ENCODE results near the gene SLC35F3.

Gene SLC35F3

GRCh38 chr1:233965856-233966255 is 61.4 kb downstream of the SLC35F3 start:
- Histone ChIP-seq H3K9me3 (ENCODE audit: control insufficient read depth in 2 of 2, low read length in 2 of 2) (peaks cover 4 to 14% of the 10 kb centered on the region in 2 donors), H3K4me1 (ENCODE audit: control insufficient read depth, insufficient read depth, low read length) (no peaks in the 10 kb centered on the region), H3K9ac (ENCODE audit: low read length in 2 of 2) (no peak overlapping the region), H3K27me3 (ENCODE audit: control insufficient read depth in 1 of 2, insufficient read depth in 2 of 2, low read length in 2 of 2) (no peaks in the 10 kb centered on the region), H3K27ac (ENCODE audit: low read length) (no peak overlapping the region), H3K36me3 (ENCODE audit: control insufficient read depth in 2 of 2, insufficient read depth in 2 of 2, low read length in 2 of 2) (no peaks in the 10 kb centered on the region), H3K4me3 (ENCODE audit: low read length in 2 of 2) (no peak overlapping the region)

DNA sequence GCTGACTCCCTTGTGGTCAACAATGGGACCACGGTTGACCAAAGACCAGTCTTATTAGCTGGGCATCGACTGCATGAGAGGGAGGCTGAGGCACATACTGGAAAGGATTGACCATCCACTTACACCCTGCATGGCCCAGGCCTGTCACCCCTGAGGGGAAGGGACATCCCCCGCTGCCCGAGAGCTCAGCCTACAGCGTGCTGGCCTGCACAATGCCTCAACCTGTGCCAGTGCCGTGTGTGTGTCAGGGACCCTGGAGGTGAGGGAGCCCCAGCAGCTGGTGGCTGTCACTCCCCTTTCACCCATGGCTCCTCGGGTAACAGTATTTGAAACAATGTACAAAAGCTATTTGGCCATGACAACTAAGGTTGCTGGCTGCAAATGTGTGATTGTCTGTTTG is 67.3 kb downstream of the SLC35F3 start:
- Histone ChIP-seq H3K27me3 (ENCODE audit: control insufficient read depth in 1 of 2, insufficient read depth in 2 of 2, low read length in 2 of 2) (no peaks in the 10 kb centered on the region), H3K27ac (ENCODE audit: low read length) (no peak overlapping the region), H3K9me3 (ENCODE audit: control insufficient read depth in 2 of 2, low read length in 2 of 2) (peaks cover 0 to 3% of the 10 kb centered on the region in 2 donors), H3K4me3 (ENCODE audit: low read length in 2 of 2) (no peak overlapping the region), H3K36me3 (ENCODE audit: control insufficient read depth in 2 of 2, insufficient read depth in 2 of 2, low read length in 2 of 2) (no peaks in the 10 kb centered on the region), H3K4me1 (ENCODE audit: control insufficient read depth, insufficient read depth, low read length) (no peaks in the 10 kb centered on the region), H3K9ac (ENCODE audit: low read length in 2 of 2) (no peak overlapping the region)

DNA sequence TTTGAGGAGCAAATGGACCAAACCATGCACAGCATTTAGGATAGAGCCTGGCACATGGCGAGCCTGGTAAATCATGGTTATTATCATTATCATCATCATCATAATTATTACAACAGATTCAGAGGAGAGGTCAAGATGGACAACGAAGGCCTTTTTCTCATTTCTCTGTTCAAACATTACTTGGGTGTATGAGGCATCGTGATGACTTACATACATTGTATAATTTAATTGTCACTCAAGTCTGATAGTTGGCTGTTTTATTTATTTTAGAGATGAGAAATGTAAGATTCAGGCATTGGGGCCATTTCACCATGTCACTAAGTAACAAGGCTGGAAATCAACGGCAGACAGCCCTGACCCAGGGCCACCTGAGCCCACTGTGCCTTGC is 68.1 kb downstream of the SLC35F3 start:
- no peaks in the 10 kb centered on the region for H3K36me3 ChIP-seq (ENCODE audit: control insufficient read depth in 2 of 2, insufficient read depth in 2 of 2, low read length in 2 of 2)
- no peak overlapping the region for H3K9ac ChIP-seq (ENCODE audit: low read length in 2 of 2)
- H3K9me3 ChIP-seq (ENCODE audit: control insufficient read depth in 2 of 2, low read length in 2 of 2), result peaks cover 0 to 3% of the 10 kb centered on the region in 2 donors
- no peaks in the 10 kb centered on the region for H3K4me1 ChIP-seq (ENCODE audit: control insufficient read depth, insufficient read depth, low read length)
- no peaks in the 10 kb centered on the region for H3K27me3 ChIP-seq (ENCODE audit: control insufficient read depth in 1 of 2, insufficient read depth in 2 of 2, low read length in 2 of 2)
- no peak overlapping the region for H3K27ac ChIP-seq (ENCODE audit: low read length)
- H3K4me3 ChIP-seq (ENCODE audit: low read length in 2 of 2), result no peak overlapping the region

DNA sequence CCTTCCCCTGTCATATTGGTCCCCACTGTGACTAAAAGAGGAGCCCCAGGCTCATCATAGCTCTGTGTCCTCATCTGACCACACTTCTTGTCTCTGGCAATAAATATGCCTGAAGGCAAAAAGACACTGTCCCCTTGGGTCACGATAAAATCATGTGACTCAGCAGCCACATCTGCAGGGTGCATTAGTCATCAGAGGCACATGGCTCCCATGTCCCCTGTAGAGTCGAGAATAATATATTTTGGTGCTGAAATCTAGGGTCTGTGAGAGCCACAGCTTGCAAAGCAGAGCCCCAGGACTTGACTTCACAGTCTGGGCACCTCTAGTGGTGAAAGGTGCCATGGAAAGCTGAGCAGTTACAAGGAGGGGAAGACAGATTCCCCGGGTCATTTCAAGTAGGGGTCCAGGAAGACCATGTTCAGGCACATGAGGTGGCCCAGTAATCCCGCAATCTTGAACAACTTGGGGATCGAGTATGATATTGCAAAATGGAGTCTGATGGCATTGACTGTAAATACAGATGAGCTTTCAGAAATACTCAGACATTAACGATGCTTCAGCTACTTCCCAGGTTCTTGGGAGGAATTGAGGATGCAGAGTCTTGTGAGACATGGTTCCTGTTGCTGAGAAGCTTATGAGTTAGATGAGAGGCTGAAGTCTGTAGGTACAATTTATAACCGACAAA is 68.6 kb downstream of the SLC35F3 start:
- Histone ChIP-seq H3K36me3 (ENCODE audit: control insufficient read depth in 2 of 2, insufficient read depth in 2 of 2, low read length in 2 of 2) (no peaks in the 10 kb centered on the region), H3K9me3 (ENCODE audit: control insufficient read depth in 2 of 2, low read length in 2 of 2) (peaks cover 0 to 3% of the 10 kb centered on the region in 2 donors), H3K4me3 (ENCODE audit: low read length in 2 of 2) (no peak overlapping the region), H3K27me3 (ENCODE audit: control insufficient read depth in 1 of 2, insufficient read depth in 2 of 2, low read length in 2 of 2) (no peaks in the 10 kb centered on the region), H3K9ac (ENCODE audit: low read length in 2 of 2) (no peak overlapping the region), H3K4me1 (ENCODE audit: control insufficient read depth, insufficient read depth, low read length) (no peaks in the 10 kb centered on the region), H3K27ac (ENCODE audit: low read length) (no peak overlapping the region)

GRCh38 chr1:233975486-233975885 is 71.0 kb downstream of the SLC35F3 start:
- Histone ChIP-seq H3K4me1 (ENCODE audit: control insufficient read depth, insufficient read depth, low read length) (no peaks in the 10 kb centered on the region), H3K9me3 (ENCODE audit: control insufficient read depth in 2 of 2, low read length in 2 of 2) (peaks cover 0 to 3% of the 10 kb centered on the region in 2 donors), H3K27me3 (ENCODE audit: control insufficient read depth in 1 of 2, insufficient read depth in 2 of 2, low read length in 2 of 2) (no peaks in the 10 kb centered on the region), H3K4me3 (ENCODE audit: low read length in 2 of 2) (no peak overlapping the region), H3K36me3 (ENCODE audit: control insufficient read depth in 2 of 2, insufficient read depth in 2 of 2, low read length in 2 of 2) (no peaks in the 10 kb centered on the region), H3K9ac (ENCODE audit: low read length in 2 of 2) (no peak overlapping the region), H3K27ac (ENCODE audit: low read length) (no peak overlapping the region)

- Histone ChIP-seq H3K27ac (ENCODE audit: low read length) (no peak overlapping the region), H3K4me3 (ENCODE audit: low read length in 2 of 2) (no peak overlapping the region), H3K4me1 (ENCODE audit: control insufficient read depth, insufficient read depth, low read length) (no peaks in the 10 kb centered on the region), H3K36me3 (ENCODE audit: control insufficient read depth in 2 of 2, insufficient read depth in 2 of 2, low read length in 2 of 2) (no peaks in the 10 kb centered on the region), H3K27me3 (ENCODE audit: control insufficient read depth in 1 of 2, insufficient read depth in 2 of 2, low read length in 2 of 2) (no peaks in the 10 kb centered on the region), H3K9ac (ENCODE audit: low read length in 2 of 2) (no peak overlapping the region), H3K9me3 (ENCODE audit: control insufficient read depth in 2 of 2, low read length in 2 of 2) (no peaks in the 10 kb centered on the region)
These were observed 76.7 kb downstream of the SLC35F3 start for GRCh38 chr1:233981042-233981675.

GRCh38 chr1:233982827-233983518 is 78.5 kb downstream of the SLC35F3 start:
- no peak overlapping the region for H3K4me3 ChIP-seq (ENCODE audit: low read length in 2 of 2)
- no peaks in the 10 kb centered on the region for H3K4me1 ChIP-seq (ENCODE audit: control insufficient read depth, insufficient read depth, low read length)
- no peaks in the 10 kb centered on the region for H3K9me3 ChIP-seq (ENCODE audit: control insufficient read depth in 2 of 2, low read length in 2 of 2)
- H3K36me3 ChIP-seq (ENCODE audit: control insufficient read depth in 2 of 2, insufficient read depth in 2 of 2, low read length in 2 of 2), result no peaks in the 10 kb centered on the region
- no peak overlapping the region for H3K27ac ChIP-seq (ENCODE audit: low read length)
- no peak overlapping the region for H3K9ac ChIP-seq (ENCODE audit: low read length in 2 of 2)
- no peaks in the 10 kb centered on the region for H3K27me3 ChIP-seq (ENCODE audit: control insufficient read depth in 1 of 2, insufficient read depth in 2 of 2, low read length in 2 of 2)

DNA sequence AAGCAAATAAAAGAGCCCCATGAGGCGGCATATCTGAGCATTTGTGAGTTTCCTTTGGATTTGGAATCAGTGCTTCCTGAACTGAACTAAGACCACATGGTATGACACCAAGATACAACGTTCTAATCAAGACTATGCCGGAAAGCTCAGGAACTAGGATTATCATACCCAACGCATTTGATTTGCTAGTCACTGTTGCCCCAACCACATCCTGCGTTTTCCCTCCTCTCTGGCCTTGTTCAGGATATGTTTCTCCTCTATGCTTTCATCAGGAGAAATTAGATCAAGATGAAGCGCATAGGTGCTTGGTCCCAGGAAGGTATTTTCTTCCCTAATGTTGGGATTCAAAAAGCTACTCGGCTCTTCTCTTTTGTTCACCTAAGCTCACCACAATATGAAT is 79.3 kb downstream of the SLC35F3 start:
- H3K4me1 ChIP-seq (ENCODE audit: control insufficient read depth, insufficient read depth, low read length), result no peaks in the 10 kb centered on the region
- H3K27ac ChIP-seq (ENCODE audit: low read length), result no peak overlapping the region
- no peak overlapping the region for H3K9ac ChIP-seq (ENCODE audit: low read length in 2 of 2)
- H3K36me3 ChIP-seq (ENCODE audit: control insufficient read depth in 2 of 2, insufficient read depth in 2 of 2, low read length in 2 of 2), result no peaks in the 10 kb centered on the region
- no peak overlapping the region for H3K4me3 ChIP-seq (ENCODE audit: low read length in 2 of 2)
- H3K27me3 ChIP-seq (ENCODE audit: control insufficient read depth in 1 of 2, insufficient read depth in 2 of 2, low read length in 2 of 2), result peaks cover 0 to 2% of the 10 kb centered on the region in 2 donors
- no peaks in the 10 kb centered on the region for H3K9me3 ChIP-seq (ENCODE audit: control insufficient read depth in 2 of 2, low read length in 2 of 2)

GRCh38 chr1:233988963-233989696 is 84.7 kb downstream of the SLC35F3 start:
- Histone ChIP-seq H3K9me3 (ENCODE audit: control insufficient read depth in 2 of 2, low read length in 2 of 2) (no peaks in the 10 kb centered on the region), H3K4me1 (ENCODE audit: control insufficient read depth, insufficient read depth, low read length) (no peaks in the 10 kb centered on the region)

GRCh38 chr1:233990486-233990885 is 86.0 kb downstream of the SLC35F3 start:
- Histone ChIP-seq H3K27me3 (ENCODE audit: control insufficient read depth in 1 of 2, insufficient read depth in 2 of 2, low read length in 2 of 2) (peaks cover 0 to 2% of the 10 kb centered on the region in 2 donors), H3K27ac (ENCODE audit: low read length) (no peak overlapping the region), H3K4me1 (ENCODE audit: control insufficient read depth, insufficient read depth, low read length) (no peaks in the 10 kb centered on the region), H3K36me3 (ENCODE audit: control insufficient read depth in 2 of 2, insufficient read depth in 2 of 2, low read length in 2 of 2) (no peaks in the 10 kb centered on the region), H3K9me3 (ENCODE audit: control insufficient read depth in 2 of 2, low read length in 2 of 2) (no peaks in the 10 kb centered on the region), H3K9ac (ENCODE audit: low read length in 2 of 2) (no peak overlapping the region), H3K4me3 (ENCODE audit: low read length in 2 of 2) (no peak overlapping the region)

More at GRCh38 chr1:233988963-233989696, 84.7 kb downstream of the SLC35F3 start:
- no peaks in the 10 kb centered on the region for H3K36me3 ChIP-seq (ENCODE audit: control insufficient read depth in 2 of 2, insufficient read depth in 2 of 2, low read length in 2 of 2)
- H3K27ac ChIP-seq (ENCODE audit: low read length), result no peak overlapping the region
- H3K4me3 ChIP-seq (ENCODE audit: low read length in 2 of 2), result no peak overlapping the region
- H3K9ac ChIP-seq (ENCODE audit: low read length in 2 of 2), result no peak overlapping the region
- H3K27me3 ChIP-seq (ENCODE audit: control insufficient read depth in 1 of 2, insufficient read depth in 2 of 2, low read length in 2 of 2), result peaks cover 0 to 2% of the 10 kb centered on the region in 2 donors

Measured in stomach smooth muscle (tissue), 2 donors.